H1 (cell line): ENCODE data around the gene TCF21. TPM values are rescaled to one million over a fixed set of nuclear protein-coding genes. Genes with fewer than 3 reads are reported as not detected.

ENCODE experiments used
- ASH2L ChIP-seq: fragments of 200-600, 300-600 bp; sonication (generic); IDR thresholded peaks from one replicate; pipeline ENCODE4 v1.7.1; 2017; ENCODE audit warnings: low read length
- BACH1 ChIP-seq: IDR thresholded peaks from 2 replicates; pipeline ENCODE4 v1.6.1; 2012; ENCODE audit warnings: low read length, improper control_type of control experiment
- CBX5 ChIP-seq: fragments of 300-800, 300-1000 bp; sonication (generic); IDR thresholded peaks from 2 replicates; pipeline ENCODE4 v1.7.1; 2016; ENCODE audit warnings: antibody characterized with exemption, low read length, low read depth
- CHD2 ChIP-seq: IDR thresholded peaks from 2 replicates; pipeline ENCODE4 v1.6.1; 2012; ENCODE audit warnings: low read length, improper control_type of control experiment
- CTBP2 ChIP-seq: IDR thresholded peaks from 2 replicates; pipeline ENCODE4 v1.7.0; 2011; ENCODE audit warnings: borderline replicate concordance, mild to moderate bottlenecking, moderate library complexity, mixed read lengths, low read length; ENCODE audit not compliant: insufficient read depth, insufficient read length
- EGR1 ChIP-seq: IDR thresholded peaks from 2 replicates; pipeline ENCODE4 v1.6.1; 2011; ENCODE audit warnings: low read depth, low read length, borderline replicate concordance
- FOSL1 ChIP-seq: IDR thresholded peaks from 2 replicates; pipeline ENCODE4 v1.6.1; 2011; ENCODE audit warnings: mild to moderate bottlenecking, low read depth, low read length, moderate library complexity; ENCODE audit not compliant: insufficient read depth
- GABPA ChIP-seq: IDR thresholded peaks from 2 replicates; pipeline ENCODE4 v1.6.1; 2011; ENCODE audit warnings: mild to moderate bottlenecking, low read length, moderate library complexity, borderline replicate concordance; ENCODE audit not compliant: insufficient read depth
- HDAC2 ChIP-seq, 2 experiments: fragments of 300-600 bp in 1 of 2; sonication (generic) in 1 of 2; IDR thresholded peaks; 2 replicates each; pipeline ENCODE4 v1.6.1; 2011 to 2012; ENCODE audit warnings: low read depth in 2 of 2, low read length in 2 of 2, mild to moderate bottlenecking in 2 of 2, moderate library complexity in 2 of 2, borderline replicate concordance in 1 of 2, inconsistent platforms in 1 of 2
- JUND ChIP-seq: IDR thresholded peaks from 2 replicates; pipeline ENCODE4 v1.6.1; 2011; ENCODE audit warnings: mild to moderate bottlenecking, improper control_type of control experiment, low read length
- NRF1 ChIP-seq: IDR thresholded peaks from 2 replicates; pipeline ENCODE4 v1.6.1; 2011; ENCODE audit warnings: mild to moderate bottlenecking, low read depth, low read length, improper control_type of control experiment
- PHF8 ChIP-seq: fragments of 200-600 bp; sonication (generic); conservative IDR thresholded peaks from 2 replicates; pipeline ENCODE4 v1.7.1; 2012; ENCODE audit warnings: low read depth, mild to moderate bottlenecking, inconsistent platforms, low read length, moderate library complexity
- RNF2 ChIP-seq: fragments of 200-900, 300-1000 bp; sonication (generic); IDR thresholded peaks from 2 replicates; pipeline ENCODE4 v1.7.1; 2016; ENCODE audit warnings: borderline replicate concordance, low read depth, mild to moderate bottlenecking, antibody characterized with exemption, low read length; ENCODE audit not compliant: poor library complexity, severe bottlenecking; ENCODE audit errors: missing control alignments
- RXRA ChIP-seq: IDR thresholded peaks from 2 replicates; pipeline ENCODE4 v1.6.1; 2011; ENCODE audit warnings: low read depth, mild to moderate bottlenecking, low read length, moderate library complexity; ENCODE audit not compliant: insufficient read depth
- SIN3A ChIP-seq, 2 experiments: IDR thresholded peaks in 1 of 2; conservative IDR thresholded peaks in 1 of 2; 2 replicates each; pipeline ENCODE4 v1.6.1; 2011 to 2012; ENCODE audit warnings: low read length in 2 of 2, improper control_type of control experiment in 1 of 2, low read depth in 1 of 2, mild to moderate bottlenecking in 1 of 2
- SIX5 ChIP-seq: IDR thresholded peaks from 2 replicates; pipeline ENCODE4 v1.6.1; 2011; ENCODE audit warnings: mild to moderate bottlenecking, low read depth, low read length
- SP4 ChIP-seq: IDR thresholded peaks from 2 replicates; pipeline ENCODE4 v1.6.1; 2012; ENCODE audit warnings: low read length, inconsistent platforms
- SRF ChIP-seq: IDR thresholded peaks from 2 replicates; pipeline ENCODE4 v1.6.1; 2011; ENCODE audit warnings: mild to moderate bottlenecking, low read depth, low read length, moderate library complexity
- TAF7 ChIP-seq: optimal IDR thresholded peaks from 2 replicates; pipeline ENCODE3; 2011; ENCODE audit warnings: low read depth, mild to moderate bottlenecking, inconsistent platforms, low read length, moderate library complexity, borderline replicate concordance
- TEAD4 ChIP-seq: IDR thresholded peaks from 2 replicates; pipeline ENCODE4 v1.6.1; 2012; ENCODE audit warnings: low read depth, low read length, inconsistent platforms, mixed read lengths
- polyA plus RNA-seq, 7 experiments: library from polyadenylated mRNA; depleted of rRNA in 3 of 7; stranded (reverse) in 5 of 7; unstranded in 2 of 7; fragments of >200 nt in 5 of 7; fragments of 200-250 nt in 2 of 7; gene quantifications; 1 replicate in 5 of 7; 2 replicates in 1 of 7; 4 replicates in 1 of 7; pipeline versions ENCODE4 v1.2.1 to v1.2.3, GENCODE V29; 2011 to 2013; ENCODE audit warnings: missing spikeins in 2 of 7, mixed read lengths in 2 of 7
- total RNA-seq: library from RNA; stranded (reverse); fragmentation: NEBNext Ultra II Directional; extraction: Animal tissue kit (Norgen Biotek cat#: 25700); gene quantifications from 2 replicates; pipeline ENCODE4 v1.2.1, GENCODE V29; 2021
- TF ChIP-seq, protein P1 (sequence below), 3 experiments: IDR thresholded peaks; 1 replicate in 2 of 3; 2 replicates in 1 of 3; pipeline versions ENCODE4 v1.5.1 to v1.6.1; 2011; ENCODE audit warnings: low read length in 3 of 3, mild to moderate bottlenecking in 3 of 3, inconsistent platforms in 2 of 3, low read depth in 1 of 3, moderate library complexity in 1 of 3; ENCODE audit not compliant: insufficient read depth in 1 of 3; ENCODE audit errors: control extremely low read depth in 1 of 3

TCF21 gene
- total and polyA plus RNA-seq, 2 of the 8 experiments (the other 6 are each of a cell fraction or from before 2014, with no cell fraction given): 0.05 to 0.09 TPM

DNA sequence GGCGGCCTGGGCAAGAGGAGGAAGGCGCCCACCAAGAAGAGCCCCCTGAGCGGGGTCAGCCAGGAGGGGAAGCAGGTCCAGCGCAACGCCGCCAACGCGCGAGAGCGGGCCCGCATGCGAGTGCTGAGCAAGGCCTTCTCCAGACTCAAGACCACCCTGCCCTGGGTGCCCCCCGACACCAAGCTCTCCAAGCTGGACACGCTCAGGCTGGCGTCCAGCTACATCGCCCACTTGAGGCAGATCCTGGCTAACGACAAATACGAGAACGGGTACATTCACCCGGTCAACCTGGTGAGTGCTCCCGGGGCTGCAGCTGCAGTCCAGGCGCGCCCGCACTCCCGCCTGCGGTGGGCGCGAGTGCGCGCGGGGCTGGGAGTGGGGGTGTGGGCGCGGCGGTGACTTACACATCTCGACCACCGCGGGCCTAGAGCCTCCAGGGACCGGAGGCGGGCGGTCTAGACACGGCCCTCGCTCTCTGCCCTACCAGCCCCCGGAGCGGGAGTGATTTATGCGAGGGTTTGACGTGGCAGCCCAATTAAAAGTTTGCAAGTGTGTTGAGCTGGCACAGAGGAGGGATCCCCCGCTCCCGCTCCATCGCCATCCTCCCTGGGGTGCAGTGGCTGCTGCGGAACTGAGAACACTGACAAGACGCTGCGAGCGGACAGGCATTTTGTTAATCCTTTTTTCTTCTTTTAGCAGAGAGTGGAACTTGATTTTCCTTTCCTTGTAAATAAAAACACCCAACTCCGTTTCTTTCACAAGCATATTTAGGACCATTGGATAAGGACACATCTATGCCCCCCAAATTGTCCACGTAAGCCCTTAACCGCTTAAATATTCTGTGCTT is 867 bp downstream of the TCF21 start (continued):
- TF ChIP-seq RNF2 (peak; percentile 89), PHF8 (peak; percentile 48; the same call in 1 of the 2 replicates), FOSL1 (no peak), RXRA (no peak), CBX5 (no peak), GABPA (no peak), HDAC2 (IDR thresholded peaks at IDR 0.05; ENCODE audit: borderline replicate concordance in 1 of 2, low read depth in 2 of 2, low read length in 2 of 2) (no peak; a peak in 1 of 4 replicates), SP4 (no peak), CHD2 (no peak), JUND (no peak), ASH2L (peak; percentile 92), NRF1 (no peak), SIN3A (conservative IDR thresholded peaks at IDR 0.05 in 1 of 2, IDR thresholded peaks at IDR 0.05 in 1 of 2; ENCODE audit: low read depth in 1 of 2, low read length in 2 of 2) (no peak), SRF (no peak), EGR1 (no peak), CTBP2 (peak; percentile 98), TEAD4 (no peak), SIX5 (no peak), BACH1 (no peak), TAF7 (no peak)
- TF ChIP-seq, protein P1, sequence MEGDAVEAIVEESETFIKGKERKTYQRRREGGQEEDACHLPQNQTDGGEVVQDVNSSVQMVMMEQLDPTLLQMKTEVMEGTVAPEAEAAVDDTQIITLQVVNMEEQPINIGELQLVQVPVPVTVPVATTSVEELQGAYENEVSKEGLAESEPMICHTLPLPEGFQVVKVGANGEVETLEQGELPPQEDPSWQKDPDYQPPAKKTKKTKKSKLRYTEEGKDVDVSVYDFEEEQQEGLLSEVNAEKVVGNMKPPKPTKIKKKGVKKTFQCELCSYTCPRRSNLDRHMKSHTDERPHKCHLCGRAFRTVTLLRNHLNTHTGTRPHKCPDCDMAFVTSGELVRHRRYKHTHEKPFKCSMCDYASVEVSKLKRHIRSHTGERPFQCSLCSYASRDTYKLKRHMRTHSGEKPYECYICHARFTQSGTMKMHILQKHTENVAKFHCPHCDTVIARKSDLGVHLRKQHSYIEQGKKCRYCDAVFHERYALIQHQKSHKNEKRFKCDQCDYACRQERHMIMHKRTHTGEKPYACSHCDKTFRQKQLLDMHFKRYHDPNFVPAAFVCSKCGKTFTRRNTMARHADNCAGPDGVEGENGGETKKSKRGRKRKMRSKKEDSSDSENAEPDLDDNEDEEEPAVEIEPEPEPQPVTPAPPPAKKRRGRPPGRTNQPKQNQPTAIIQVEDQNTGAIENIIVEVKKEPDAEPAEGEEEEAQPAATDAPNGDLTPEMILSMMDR (IDR thresholded peaks at IDR 0.05; ENCODE audit: control extremely low read depth in 1 of 3, insufficient read depth in 1 of 3, low read depth in 1 of 3, low read length in 3 of 3): peak in 2 of 3 experiments; percentile 12 to 21; a peak in 1 of 4 replicates
